HG03432 (cell line): Measurements from ENCODE around the gene MACROD2.

Experiments
- ATAC-seq: cut with Tn5 transposase; IDR thresholded peaks from one replicate; pipeline ENCODE4 v1.9.1; 2021; ENCODE audit warnings: mild to moderate bottlenecking, moderate library complexity; ENCODE audit not compliant: unreplicated experiment

The MACROD2 gene

DNA sequence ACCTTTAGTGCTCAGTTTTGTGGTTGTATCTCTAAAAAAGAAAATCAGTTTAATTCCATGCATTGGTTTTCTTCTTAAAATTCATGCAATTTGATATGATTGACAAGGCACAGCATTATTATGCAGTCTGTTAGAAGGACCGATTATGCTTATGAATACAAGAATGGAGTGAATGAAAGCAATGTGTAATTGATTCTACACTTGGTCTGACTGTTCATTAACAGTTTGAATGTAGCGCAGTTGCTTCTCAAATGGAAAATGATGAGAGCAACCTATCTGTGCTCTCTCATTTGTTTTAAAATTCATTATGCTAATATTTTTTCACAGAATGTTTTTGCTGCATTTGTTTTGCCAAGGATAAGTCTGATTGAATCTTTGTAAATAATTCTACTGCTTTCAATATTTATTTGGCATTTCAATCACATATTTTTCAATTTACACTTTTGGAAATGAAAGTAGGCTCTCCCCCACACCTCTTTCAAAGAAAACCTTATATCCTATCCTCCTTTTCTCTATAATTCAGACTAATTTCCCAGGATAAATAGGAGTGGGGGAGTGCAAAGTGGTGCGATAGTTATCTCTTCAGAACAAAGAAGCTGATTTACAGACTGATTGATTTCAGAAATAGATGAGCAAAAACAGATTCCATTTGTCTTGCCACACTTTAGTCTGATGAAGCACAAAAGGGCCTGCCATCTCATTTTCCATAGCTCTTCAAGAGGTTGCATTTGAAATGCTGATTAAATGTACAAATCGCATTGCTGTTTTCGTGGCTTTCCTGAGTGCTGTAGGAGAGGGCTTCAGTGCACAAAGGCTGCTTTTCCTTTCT lies 1227.4 kb downstream of the MACROD2 start:
- ATAC-seq: no peak

DNA sequence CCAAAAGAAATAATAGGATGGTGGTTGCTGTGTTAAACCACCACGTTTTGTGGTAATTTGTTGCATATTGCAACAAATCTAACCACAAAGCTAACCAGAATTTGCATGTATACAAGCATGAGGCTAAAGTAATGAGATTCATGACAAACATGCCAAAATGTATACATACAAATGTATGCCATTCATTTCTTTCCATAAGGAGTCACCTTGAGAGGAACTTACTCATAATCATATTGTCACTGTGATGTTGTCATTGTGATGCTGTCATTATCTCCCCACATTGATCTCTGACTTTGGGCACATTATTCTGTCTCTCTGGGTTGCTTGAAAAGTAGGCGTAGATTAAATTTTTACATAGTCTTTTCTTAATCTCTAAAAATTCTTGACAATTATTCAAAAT lies 1228.9 kb downstream of the MACROD2 start:
- ATAC-seq: no peak

DNA sequence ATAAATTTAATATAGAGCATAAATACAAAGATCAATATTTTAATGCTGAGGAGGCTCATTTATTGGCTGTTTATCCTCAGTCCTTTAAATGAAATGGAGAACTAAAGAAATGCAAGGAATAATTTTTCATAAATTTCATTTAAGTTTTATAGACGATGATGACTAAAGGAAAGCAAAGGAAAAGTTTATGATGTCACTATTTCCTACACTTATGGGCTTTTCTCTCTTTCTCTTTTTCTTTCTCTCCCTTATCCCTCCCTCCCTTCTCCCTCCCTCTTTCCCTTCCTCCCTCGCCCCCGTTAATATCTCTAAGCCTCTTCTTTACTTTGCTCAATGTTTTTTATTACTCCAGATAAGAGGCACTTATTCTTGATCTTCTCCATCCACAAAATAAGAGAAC lies 1231.8 kb downstream of the MACROD2 start:
- no peak for ATAC-seq

GRCh38 chr20:15232243-15232642 lies 1236.9 kb downstream of the MACROD2 start:
- no peak for ATAC-seq

GRCh38 chr20:15235471-15236198 lies 1240.3 kb downstream of the MACROD2 start:
- ATAC-seq: peak; percentile 50

- ATAC-seq: peak; percentile 88
These were observed 1241.5 kb downstream of the MACROD2 start for GRCh38 chr20:15236812-15237211.

- ATAC-seq: no peak
These were observed 1244.4 kb downstream of the MACROD2 start for GRCh38 chr20:15239542-15240206.

DNA sequence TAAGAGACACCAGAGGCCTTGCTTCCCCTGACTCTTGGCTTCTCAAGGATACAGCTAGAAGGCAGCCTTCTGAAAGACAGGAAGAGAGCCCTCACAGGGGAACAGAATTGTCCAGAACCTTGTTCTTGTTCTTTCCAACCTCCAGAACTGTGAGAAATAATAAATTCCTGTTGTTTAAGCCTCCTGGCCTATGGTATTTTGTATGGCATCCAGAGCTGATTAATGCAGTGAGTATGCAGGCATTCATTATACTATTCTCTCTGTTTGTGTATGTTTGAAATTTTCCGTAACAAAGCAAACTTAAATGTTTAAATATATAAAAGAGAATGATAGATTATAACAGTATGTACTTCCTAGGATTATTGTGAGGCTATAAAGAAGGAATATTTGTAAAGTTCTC lies 1245.5 kb downstream of the MACROD2 start:
- ATAC-seq: no peak

DNA sequence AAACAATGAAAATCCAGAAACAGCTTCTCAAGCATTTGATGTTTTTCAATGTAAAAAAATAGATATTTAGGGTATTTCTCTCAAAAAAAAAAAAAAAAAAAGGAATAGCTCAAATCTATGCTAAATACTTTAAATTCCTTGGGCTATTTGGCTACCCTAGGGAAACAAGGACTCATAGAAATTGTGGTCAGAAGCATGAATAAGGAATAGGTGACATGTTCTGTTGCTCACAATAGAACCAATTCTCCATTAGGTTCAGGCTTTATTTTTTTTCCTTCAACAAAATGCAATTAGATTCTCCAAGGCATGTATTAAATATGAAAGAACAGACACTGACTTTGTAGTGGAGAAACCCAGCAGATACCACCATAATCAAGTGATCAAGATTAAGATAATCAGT lies 1246.4 kb downstream of the MACROD2 start:
- no peak for ATAC-seq

DNA sequence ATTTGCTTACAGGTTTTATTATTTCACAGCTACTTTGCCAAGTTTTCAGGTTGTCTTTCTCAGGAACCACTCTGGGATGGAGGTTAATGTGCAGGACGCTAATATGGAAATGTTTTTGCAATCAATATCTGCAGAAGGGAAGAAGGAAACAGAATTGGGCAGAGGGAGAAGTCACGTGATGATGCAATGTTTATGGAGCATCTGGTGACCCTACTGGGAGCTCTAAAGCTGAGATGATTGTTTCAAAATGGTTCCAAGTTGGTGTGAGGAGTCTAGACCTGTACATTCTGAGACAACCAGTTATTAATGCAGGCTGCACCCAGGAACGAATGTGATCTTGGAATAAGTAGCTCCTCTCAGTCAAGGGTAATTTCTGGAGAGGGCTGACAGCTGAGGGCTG lies 1247.5 kb downstream of the MACROD2 start:
- no peak for ATAC-seq

- no peak for ATAC-seq
These were observed 1250.6 kb downstream of the MACROD2 start for GRCh38 chr20:15245896-15246295.

DNA sequence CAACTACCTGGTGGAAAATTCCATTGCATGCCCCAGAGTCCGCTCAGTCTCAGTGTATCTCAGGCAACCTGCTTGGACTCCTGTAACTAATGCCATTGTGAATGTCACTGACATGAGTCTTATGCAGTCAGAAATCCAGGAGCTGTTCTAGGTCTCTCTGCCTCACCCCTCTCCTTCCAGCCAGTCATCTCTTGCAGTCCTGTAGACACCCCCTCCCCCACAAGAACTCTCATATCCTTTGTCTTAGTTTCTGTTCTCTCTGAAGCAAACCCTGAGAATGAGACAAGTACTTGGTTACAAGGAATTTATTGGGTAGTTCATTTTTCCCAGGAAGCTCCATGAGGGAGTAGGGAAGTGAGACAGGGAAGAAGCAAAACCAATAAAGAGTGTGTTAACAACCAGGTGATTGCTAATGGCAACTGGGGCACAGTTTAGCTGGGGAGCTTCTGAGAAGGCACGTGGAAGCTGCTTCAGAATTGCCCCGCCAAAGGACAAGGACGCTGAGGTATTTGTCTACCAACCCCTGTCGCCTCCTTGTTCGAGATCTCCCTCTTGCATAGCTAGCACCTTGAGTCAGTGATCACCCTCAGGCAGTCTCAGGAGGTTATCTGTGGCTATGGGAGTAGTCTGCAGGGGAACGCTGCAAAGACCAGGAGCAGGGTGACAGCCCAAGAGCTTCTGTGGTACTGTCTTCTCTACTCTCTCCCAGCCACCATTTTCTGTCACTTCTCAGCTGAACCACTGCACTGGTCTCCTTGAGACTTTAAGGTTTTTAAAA lies 1253.5 kb downstream of the MACROD2 start:
- no peak for ATAC-seq

GRCh38 chr20:15251171-15251570 lies 1255.9 kb downstream of the MACROD2 start:
- no peak for ATAC-seq

DNA sequence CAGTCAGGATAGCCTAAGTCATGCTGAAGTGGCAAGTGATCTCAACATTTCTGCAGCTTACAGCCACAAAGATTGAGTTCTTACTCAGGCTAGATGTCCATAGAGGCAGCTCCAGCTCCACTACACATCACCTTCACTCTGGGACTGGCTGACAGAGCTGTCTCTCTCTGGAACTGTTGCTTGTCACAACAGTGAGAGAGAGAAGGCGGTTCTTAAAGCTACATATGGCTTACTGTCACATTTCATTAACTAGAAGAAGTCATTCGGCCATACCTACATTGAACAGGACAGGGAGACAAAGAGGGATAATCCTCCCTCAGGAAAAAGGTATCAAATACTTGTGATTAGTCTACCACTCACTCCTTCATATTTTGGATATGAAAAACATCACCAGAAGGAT lies 1257.0 kb downstream of the MACROD2 start:
- ATAC-seq: no peak

GRCh38 chr20:15253431-15253830 lies 1258.1 kb downstream of the MACROD2 start:
- no peak for ATAC-seq

DNA sequence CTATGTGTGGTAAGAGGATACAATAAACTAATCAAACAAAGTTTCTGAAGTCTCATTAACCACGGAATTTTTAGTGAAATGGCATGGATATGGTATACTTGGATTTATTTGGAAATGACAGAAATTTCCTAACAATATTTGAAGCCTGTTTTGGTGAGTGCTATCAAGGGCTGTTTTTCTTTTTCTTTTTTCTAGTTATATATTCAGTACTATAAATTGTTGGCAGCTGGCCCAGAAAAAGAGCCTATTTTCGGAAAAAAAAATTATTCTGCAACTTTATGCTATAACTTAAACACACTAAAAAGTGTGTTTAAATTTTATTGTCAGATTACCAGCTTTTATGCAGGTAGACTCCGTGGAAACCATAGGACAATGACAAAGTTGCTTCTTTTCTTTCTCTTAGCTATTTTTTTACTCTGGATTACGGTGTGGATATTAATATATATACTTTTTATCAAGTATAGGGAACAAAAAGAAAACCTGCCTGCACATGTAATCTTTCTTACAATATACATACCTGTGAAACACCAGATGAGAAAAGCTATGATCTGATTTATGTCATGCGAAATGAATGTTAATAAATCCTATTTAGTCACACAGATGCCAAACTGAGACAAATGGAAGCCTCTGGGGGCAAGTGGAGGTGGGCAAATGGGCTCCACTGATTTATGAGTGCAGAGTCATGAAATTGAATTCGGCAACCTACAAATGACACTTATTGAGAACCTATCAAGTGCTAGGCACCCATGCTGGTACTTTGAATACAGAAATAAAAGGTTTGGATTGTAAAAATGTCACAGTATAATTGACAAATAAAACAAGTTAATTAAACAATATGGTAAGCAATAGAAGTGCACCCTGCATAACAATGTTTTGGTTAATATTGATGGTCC lies 1261.6 kb downstream of the MACROD2 start:
- ATAC-seq: no peak

GRCh38 chr20:15257569-15257870 lies 1262.2 kb downstream of the MACROD2 start:
- no peak for ATAC-seq

DNA sequence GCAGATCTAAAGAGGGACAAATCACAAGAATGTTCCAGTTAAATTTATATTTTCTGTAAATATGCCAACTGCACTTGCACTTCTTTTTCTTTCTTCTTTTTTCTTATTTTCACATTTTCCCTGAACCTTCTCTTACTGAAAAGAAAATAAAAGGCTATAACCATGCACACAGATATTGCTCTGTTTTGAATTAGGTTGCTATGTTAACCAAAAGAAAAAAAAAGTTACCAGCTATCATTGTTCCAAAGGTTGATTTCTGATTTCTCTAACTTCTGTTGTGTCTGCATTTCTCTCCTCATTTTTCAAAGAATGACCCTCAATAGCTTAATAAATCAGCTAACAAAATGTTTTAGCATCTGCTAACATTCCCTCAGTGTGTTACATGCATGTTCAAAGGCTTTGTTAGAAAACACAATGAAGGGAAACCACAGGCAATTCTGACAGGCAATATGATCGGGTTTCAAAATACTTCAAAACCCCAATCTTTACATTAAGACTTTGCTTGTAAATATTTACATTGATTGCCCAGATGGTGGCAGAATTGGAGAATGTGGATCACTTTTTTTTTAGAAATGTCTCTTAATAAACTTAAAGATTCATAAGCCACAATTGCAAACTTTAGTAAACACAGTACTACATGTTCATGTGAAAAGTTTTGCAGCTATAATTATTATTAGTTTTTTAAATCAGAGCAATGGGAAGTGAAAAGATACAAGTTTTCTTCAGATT lies 1270.4 kb downstream of the MACROD2 start:
- ATAC-seq: no peak

DNA sequence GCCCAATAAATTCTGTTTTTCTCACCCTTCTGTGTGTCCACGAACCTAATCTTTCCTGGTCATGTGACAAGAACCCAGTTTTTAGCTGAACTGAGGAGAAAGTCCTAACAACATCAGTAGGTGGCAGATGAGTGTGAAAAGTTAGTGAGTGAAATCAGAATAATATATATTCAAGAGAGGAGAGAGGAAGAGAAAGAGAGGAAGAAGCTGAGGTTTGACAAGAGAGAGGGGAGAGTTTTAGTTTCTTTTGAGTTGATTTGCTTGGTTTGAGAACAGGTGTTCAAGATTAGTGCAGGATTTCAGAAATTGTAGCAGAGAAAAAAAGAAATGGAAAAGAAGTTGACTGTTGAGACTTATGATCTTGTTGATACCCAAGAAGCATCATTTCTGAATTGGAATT lies 1272.6 kb downstream of the MACROD2 start:
- peak; percentile 68 for ATAC-seq

- ATAC-seq: no peak
These were observed 1282.7 kb downstream of the MACROD2 start for GRCh38 chr20:15278041-15278440.
